SK-N-SH treated with all-trans-retinoic acid at 6 μM for 48 hours (cell line): ENCODE results near the gene RPL39L.

Source experiments
- ATAC-seq: fragments of 200-7000 bp; cut with Tn5 transposase; 3 replicates; pipeline ENCODE4 v1.9.1; 2020; ENCODE audit warnings: mild to moderate bottlenecking, moderate library complexity
- ARNTL ChIP-seq: fragments of 450-650 bp; formaldehyde crosslinking; IDR thresholded peaks from 2 replicates; pipeline ENCODE4 v1.5.0; 2020; ENCODE audit warnings: low read depth, mild to moderate bottlenecking, moderate library complexity, borderline replicate concordance
- BACH2 ChIP-seq: fragments of 250-450 bp; sonication (Bioruptor Pico); IDR thresholded peaks from 2 replicates; pipeline ENCODE4 v1.9.0; 2021; ENCODE audit warnings: mild to moderate bottlenecking, borderline replicate concordance
- CSDC2 ChIP-seq: fragments of 250-450 bp; sonication (Bioruptor Pico); IDR thresholded peaks from 2 replicates; pipeline ENCODE4 v1.5.0; 2020; ENCODE audit warnings: mild to moderate bottlenecking, moderate library complexity
- ESRRG ChIP-seq: fragments of 250-450 bp; sonication (Bioruptor Pico); IDR thresholded peaks from 2 replicates; pipeline ENCODE4 v1.6.1; 2021; ENCODE audit warnings: mild to moderate bottlenecking
- ISL1 ChIP-seq: fragments of 250-450 bp; sonication (Bioruptor Pico); IDR thresholded peaks from 2 replicates; pipeline ENCODE4 v2.1.2; 2022; ENCODE audit warnings: mild to moderate bottlenecking, moderate library complexity
- OSR1 ChIP-seq: fragments of 250-450 bp; sonication (Bioruptor Pico); IDR thresholded peaks from 2 replicates; pipeline ENCODE4 v1.8.0; 2022; ENCODE audit warnings: moderate library complexity, mild to moderate bottlenecking, inconsistent platforms
- PPARA ChIP-seq: fragments of 250-450 bp; sonication (Bioruptor Pico); IDR thresholded peaks from 2 replicates; pipeline ENCODE4 v1.5.0; 2020; ENCODE audit warnings: mild to moderate bottlenecking, borderline replicate concordance
- RARB ChIP-seq: fragments of 250-450 bp; sonication (Bioruptor Pico); IDR thresholded peaks from 2 replicates; pipeline ENCODE4 v1.8.0; 2021; ENCODE audit warnings: mild to moderate bottlenecking, moderate library complexity
- TCF4 ChIP-seq: fragments of 250-450 bp; sonication (Bioruptor Pico); IDR thresholded peaks from 2 replicates; pipeline ENCODE4 v1.8.0; 2021; ENCODE audit warnings: mild to moderate bottlenecking, moderate library complexity, borderline replicate concordance
- ZC3H10 ChIP-seq: fragments of 250-450 bp; sonication (Bioruptor Pico); IDR thresholded peaks from 2 replicates; pipeline ENCODE4 v1.5.1; 2021; ENCODE audit warnings: mild to moderate bottlenecking, moderate library complexity
- ZFP3 ChIP-seq: fragments of 250-450 bp; sonication (Bioruptor Pico); IDR thresholded peaks from 2 replicates; pipeline ENCODE4 v1.5.0; 2020; ENCODE audit warnings: mild to moderate bottlenecking, moderate library complexity
- ZFP30 ChIP-seq: fragments of 450-650 bp; formaldehyde crosslinking; IDR thresholded peaks from 2 replicates; pipeline ENCODE4 v1.5.0; 2022; ENCODE audit warnings: mild to moderate bottlenecking, moderate library complexity
- ZNF70 ChIP-seq: fragments of 450-650 bp; formaldehyde crosslinking; IDR thresholded peaks from 2 replicates; pipeline ENCODE4 v1.5.0; 2020; ENCODE audit warnings: mild to moderate bottlenecking, moderate library complexity
- ZNF8 ChIP-seq: fragments of 450-650 bp; formaldehyde crosslinking; IDR thresholded peaks from 2 replicates; pipeline ENCODE4 v1.5.0; 2020; ENCODE audit warnings: mild to moderate bottlenecking, moderate library complexity
- TF ChIP-seq, protein P1 (sequence below): fragments of 250-450 bp; sonication (Bioruptor Pico); IDR thresholded peaks from 2 replicates; pipeline ENCODE4 v1.5.1; 2021; ENCODE audit warnings: mild to moderate bottlenecking, moderate library complexity
- TF ChIP-seq, protein P2 (sequence below): fragments of 250-450 bp; sonication (Bioruptor Pico); IDR thresholded peaks from 2 replicates; pipeline ENCODE4 v1.8.0; 2020; ENCODE audit warnings: mild to moderate bottlenecking, moderate library complexity, borderline replicate concordance
- TF ChIP-seq, protein P3 (sequence below): fragments of 250-450 bp; sonication (Bioruptor Pico); IDR thresholded peaks from 2 replicates; pipeline ENCODE4 v1.5.0; 2020; ENCODE audit warnings: mild to moderate bottlenecking, moderate library complexity
- TF ChIP-seq, protein P4 (sequence below): fragments of 250-450 bp; sonication (Bioruptor Pico); IDR thresholded peaks from 2 replicates; pipeline ENCODE4 v1.5.1; 2020; ENCODE audit warnings: low read depth, mild to moderate bottlenecking, moderate library complexity

The RPL39L gene

DNA sequence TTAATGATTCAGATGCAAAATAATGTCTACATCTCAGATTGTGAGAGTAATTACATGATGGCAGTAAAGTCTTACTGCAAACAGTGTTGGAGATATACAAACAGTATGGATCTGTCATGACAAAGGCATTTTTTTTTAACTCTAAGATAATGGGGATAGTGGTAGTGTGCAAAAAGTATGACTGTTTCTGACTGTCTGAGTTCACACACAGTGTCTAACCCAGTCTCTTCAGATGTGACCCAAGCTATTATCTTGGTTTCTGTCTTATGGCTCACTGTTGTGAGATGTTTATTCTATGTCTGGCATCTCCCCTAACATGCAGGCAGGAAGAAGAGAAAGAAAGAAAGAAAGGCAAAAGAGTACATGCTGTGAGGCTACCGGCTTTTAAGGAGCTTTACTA is 17.0 kb downstream of the RPL39L start:
- no peak for ATAC-seq
- TF ChIP-seq PPARA (CRISPR knock-in tag) (no peak), OSR1 (CRISPR knock-in tag) (no peak), TCF4 (CRISPR knock-in tag) (no peak), ZC3H10 (CRISPR knock-in tag) (no peak), ZNF8 (CRISPR knock-in tag) (no peak), ZFP30 (no peak), ZNF70 (no peak), CSDC2 (CRISPR knock-in tag) (no peak), ESRRG (no peak), ZFP3 (no peak), ARNTL (CRISPR knock-in tag) (no peak), BACH2 (CRISPR knock-in tag) (no peak), ISL1 (no peak)
- TF ChIP-seq, protein P1, sequence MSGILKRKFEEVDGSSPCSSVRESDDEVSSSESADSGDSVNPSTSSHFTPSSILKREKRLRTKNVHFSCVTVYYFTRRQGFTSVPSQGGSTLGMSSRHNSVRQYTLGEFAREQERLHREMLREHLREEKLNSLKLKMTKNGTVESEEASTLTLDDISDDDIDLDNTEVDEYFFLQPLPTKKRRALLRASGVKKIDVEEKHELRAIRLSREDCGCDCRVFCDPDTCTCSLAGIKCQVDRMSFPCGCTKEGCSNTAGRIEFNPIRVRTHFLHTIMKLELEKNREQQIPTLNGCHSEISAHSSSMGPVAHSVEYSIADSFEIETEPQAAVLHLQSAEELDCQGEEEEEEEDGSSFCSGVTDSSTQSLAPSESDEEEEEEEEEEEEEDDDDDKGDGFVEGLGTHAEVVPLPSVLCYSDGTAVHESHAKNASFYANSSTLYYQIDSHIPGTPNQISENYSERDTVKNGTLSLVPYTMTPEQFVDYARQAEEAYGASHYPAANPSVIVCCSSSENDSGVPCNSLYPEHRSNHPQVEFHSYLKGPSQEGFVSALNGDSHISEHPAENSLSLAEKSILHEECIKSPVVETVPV: no peak
- TF ChIP-seq, protein P2, sequence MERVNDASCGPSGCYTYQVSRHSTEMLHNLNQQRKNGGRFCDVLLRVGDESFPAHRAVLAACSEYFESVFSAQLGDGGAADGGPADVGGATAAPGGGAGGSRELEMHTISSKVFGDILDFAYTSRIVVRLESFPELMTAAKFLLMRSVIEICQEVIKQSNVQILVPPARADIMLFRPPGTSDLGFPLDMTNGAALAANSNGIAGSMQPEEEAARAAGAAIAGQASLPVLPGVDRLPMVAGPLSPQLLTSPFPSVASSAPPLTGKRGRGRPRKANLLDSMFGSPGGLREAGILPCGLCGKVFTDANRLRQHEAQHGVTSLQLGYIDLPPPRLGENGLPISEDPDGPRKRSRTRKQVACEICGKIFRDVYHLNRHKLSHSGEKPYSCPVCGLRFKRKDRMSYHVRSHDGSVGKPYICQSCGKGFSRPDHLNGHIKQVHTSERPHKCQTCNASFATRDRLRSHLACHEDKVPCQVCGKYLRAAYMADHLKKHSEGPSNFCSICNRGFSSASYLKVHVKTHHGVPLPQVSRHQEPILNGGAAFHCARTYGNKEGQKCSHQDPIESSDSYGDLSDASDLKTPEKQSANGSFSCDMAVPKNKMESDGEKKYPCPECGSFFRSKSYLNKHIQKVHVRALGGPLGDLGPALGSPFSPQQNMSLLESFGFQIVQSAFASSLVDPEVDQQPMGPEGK (CRISPR knock-in tag): no peak
- TF ChIP-seq, protein P3, sequence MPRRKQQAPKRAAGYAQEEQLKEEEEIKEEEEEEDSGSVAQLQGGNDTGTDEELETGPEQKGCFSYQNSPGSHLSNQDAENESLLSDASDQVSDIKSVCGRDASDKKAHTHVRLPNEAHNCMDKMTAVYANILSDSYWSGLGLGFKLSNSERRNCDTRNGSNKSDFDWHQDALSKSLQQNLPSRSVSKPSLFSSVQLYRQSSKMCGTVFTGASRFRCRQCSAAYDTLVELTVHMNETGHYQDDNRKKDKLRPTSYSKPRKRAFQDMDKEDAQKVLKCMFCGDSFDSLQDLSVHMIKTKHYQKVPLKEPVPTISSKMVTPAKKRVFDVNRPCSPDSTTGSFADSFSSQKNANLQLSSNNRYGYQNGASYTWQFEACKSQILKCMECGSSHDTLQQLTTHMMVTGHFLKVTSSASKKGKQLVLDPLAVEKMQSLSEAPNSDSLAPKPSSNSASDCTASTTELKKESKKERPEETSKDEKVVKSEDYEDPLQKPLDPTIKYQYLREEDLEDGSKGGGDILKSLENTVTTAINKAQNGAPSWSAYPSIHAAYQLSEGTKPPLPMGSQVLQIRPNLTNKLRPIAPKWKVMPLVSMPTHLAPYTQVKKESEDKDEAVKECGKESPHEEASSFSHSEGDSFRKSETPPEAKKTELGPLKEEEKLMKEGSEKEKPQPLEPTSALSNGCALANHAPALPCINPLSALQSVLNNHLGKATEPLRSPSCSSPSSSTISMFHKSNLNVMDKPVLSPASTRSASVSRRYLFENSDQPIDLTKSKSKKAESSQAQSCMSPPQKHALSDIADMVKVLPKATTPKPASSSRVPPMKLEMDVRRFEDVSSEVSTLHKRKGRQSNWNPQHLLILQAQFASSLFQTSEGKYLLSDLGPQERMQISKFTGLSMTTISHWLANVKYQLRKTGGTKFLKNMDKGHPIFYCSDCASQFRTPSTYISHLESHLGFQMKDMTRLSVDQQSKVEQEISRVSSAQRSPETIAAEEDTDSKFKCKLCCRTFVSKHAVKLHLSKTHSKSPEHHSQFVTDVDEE (CRISPR knock-in tag): no peak

DNA sequence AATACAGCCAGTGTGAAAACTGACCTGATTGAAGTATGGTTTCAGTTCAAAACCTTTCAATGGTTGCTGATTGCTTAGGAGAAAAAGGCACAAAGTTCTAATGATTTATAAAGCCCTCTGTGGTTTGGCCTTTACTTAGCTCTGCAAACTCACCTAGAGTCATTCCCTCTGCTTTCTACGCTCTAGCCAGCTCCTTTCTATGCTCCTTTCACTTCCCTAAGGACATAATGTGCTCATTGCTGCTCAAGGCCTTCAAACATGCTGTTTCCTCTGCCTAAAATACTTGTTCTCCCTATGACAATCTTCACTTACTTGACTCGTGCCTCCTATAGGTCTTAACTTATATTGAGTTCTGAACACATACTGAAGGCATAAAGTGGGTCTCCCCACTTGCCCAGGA is 19.0 kb downstream of the RPL39L start:
- TF ChIP-seq, protein P4, sequence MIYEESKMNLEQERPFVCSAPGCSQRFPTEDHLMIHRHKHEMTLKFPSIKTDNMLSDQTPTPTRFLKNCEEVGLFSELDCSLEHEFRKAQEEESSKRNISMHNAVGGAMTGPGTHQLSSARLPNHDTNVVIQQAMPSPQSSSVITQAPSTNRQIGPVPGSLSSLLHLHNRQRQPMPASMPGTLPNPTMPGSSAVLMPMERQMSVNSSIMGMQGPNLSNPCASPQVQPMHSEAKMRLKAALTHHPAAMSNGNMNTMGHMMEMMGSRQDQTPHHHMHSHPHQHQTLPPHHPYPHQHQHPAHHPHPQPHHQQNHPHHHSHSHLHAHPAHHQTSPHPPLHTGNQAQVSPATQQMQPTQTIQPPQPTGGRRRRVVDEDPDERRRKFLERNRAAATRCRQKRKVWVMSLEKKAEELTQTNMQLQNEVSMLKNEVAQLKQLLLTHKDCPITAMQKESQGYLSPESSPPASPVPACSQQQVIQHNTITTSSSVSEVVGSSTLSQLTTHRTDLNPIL (CRISPR knock-in tag): no peak
- TF ChIP-seq, protein P3 (CRISPR knock-in tag): no peak
- TF ChIP-seq RARB (CRISPR knock-in tag) (no peak), PPARA (CRISPR knock-in tag) (no peak), ZFP3 (no peak)
- TF ChIP-seq, protein P1: no peak
- TF ChIP-seq, protein P2 (CRISPR knock-in tag): no peak
- no peak for ATAC-seq
